GM23338 (cell line): ENCODE measurements around the gene PRC1. TPM values are rescaled to one million over a fixed set of nuclear protein-coding genes. Genes with fewer than 3 reads are reported as not detected.

Experiments
- ATAC-seq: fragments of 200-7000 bp; cut with Tn5 transposase; 3 replicates; pipeline ENCODE4 v1.9.1; 2020
- DNase-seq: peaks from one replicate; pipeline ENCODE4 v3.0.0-alpha.2; 2015; ENCODE audit warnings: low spot score
- H2AFZ ChIP-seq: fragments of 200-600 bp; sonication (generic); 2 replicates; pipeline ENCODE4 v1.8.0; 2016; ENCODE audit warnings: antibody characterized with exemption, mild to moderate bottlenecking, moderate library complexity
- H3F3A ChIP-seq: fragments of 200-600 bp; sonication (generic); replicated peaks from 2 replicates; pipeline ENCODE4 v1.8.0; 2017; ENCODE audit warnings: antibody characterized with exemption, mixed run types, low read depth
- H3K27ac ChIP-seq: fragments of 200-600 bp; sonication (generic); 2 replicates; pipeline ENCODE4 v1.6.1; 2016; ENCODE audit warnings: low read depth
- H3K27me3 ChIP-seq: fragments of 200-600 bp; sonication (generic); 2 replicates; pipeline ENCODE4 v1.8.0; 2016; ENCODE audit warnings: mild to moderate bottlenecking, mixed run types, moderate library complexity; ENCODE audit not compliant: insufficient read depth
- H3K36me3 ChIP-seq: fragments of 200-600 bp; sonication (generic); 2 replicates; pipeline ENCODE4 v1.8.0; 2016; ENCODE audit warnings: mild to moderate bottlenecking; ENCODE audit not compliant: insufficient read depth
- H3K4me1 ChIP-seq: fragments of 200-600 bp; sonication (generic); 2 replicates; pipeline ENCODE4 v1.8.0; 2016; ENCODE audit warnings: mild to moderate bottlenecking, moderate library complexity; ENCODE audit not compliant: insufficient read depth
- H3K4me2 ChIP-seq: fragments of 200-600 bp; sonication (generic); 2 replicates; pipeline ENCODE4 v1.7.1; 2017; ENCODE audit warnings: mixed run types
- H3K4me3 ChIP-seq: fragments of 200-600 bp; sonication (generic); 2 replicates; pipeline ENCODE4 v1.6.1; 2016; ENCODE audit warnings: mixed run types
- H3K79me2 ChIP-seq: fragments of 200-600 bp; sonication (generic); replicated peaks from 2 replicates; pipeline ENCODE4 v1.8.0; 2017; ENCODE audit warnings: mild to moderate bottlenecking; ENCODE audit not compliant: insufficient read depth
- H3K9me2 ChIP-seq: fragments of 200-600 bp; sonication (generic); 2 replicates; pipeline ENCODE4 v1.8.0; 2017; ENCODE audit not compliant: insufficient read depth
- H4K20me1 ChIP-seq: fragments of 200-600 bp; sonication (generic); replicated peaks from 2 replicates; pipeline ENCODE4 v1.8.0; 2017; ENCODE audit warnings: mild to moderate bottlenecking; ENCODE audit not compliant: insufficient read depth
- H3K27ac Mint-ChIP-seq: 2 replicates; pipeline ENCODE4 v1.8.0; 2020; ENCODE audit warnings: inconsistent platforms, mild to moderate bottlenecking, moderate library complexity, mixed read lengths
- H3K27me3 Mint-ChIP-seq: 3 replicates; pipeline ENCODE4 v1.8.0; 2022; ENCODE audit warnings: low read depth, mild to moderate bottlenecking, moderate library complexity, mixed read lengths, inconsistent platforms; ENCODE audit not compliant: insufficient read depth, poor library complexity
- H3K36me3 Mint-ChIP-seq: 3 replicates; pipeline ENCODE4 v1.8.0; 2021; ENCODE audit warnings: low read depth, mild to moderate bottlenecking, inconsistent platforms, moderate library complexity, mixed read lengths
- H3K4me1 Mint-ChIP-seq: 3 replicates; pipeline ENCODE4 v1.8.0; 2020; ENCODE audit warnings: mild to moderate bottlenecking, inconsistent platforms, mixed read lengths
- H3K4me3 Mint-ChIP-seq: 3 replicates; pipeline ENCODE4 v1.8.0; 2021; ENCODE audit warnings: moderate library complexity, mild to moderate bottlenecking, inconsistent platforms, mixed read lengths
- H3K9me3 Mint-ChIP-seq: 3 replicates; pipeline ENCODE4 v1.8.0; 2020; ENCODE audit warnings: moderate library complexity, mild to moderate bottlenecking, inconsistent platforms, mixed read lengths
- CREB1 ChIP-seq: fragments of 250-450 bp; sonication (Bioruptor Pico); IDR thresholded peaks from 2 replicates; pipeline ENCODE4 v1.5.0; 2020; ENCODE audit warnings: low read depth, mild to moderate bottlenecking, moderate library complexity
- EZH2phosphoT487 ChIP-seq: fragments of 200-600 bp; sonication (generic); IDR thresholded peaks from one replicate; pipeline ENCODE4 v1.8.1; 2018; ENCODE audit warnings: antibody characterized with exemption; ENCODE audit not compliant: unreplicated experiment
- JUNB ChIP-seq: IDR thresholded peaks from one replicate; pipeline ENCODE4 v1.6.1; 2016; ENCODE audit warnings: antibody characterized with exemption; ENCODE audit not compliant: unreplicated experiment
- NANOG ChIP-seq: IDR thresholded peaks from 2 replicates; pipeline ENCODE4 v1.6.1; 2016; ENCODE audit warnings: antibody characterized with exemption, borderline replicate concordance
- POLR2AphosphoS5 ChIP-seq: IDR thresholded peaks from 2 replicates; pipeline ENCODE4 v1.6.1; 2016; ENCODE audit warnings: antibody characterized with exemption, low read depth
- ZNF114 ChIP-seq: fragments of 250-450 bp; sonication (Bioruptor Pico); IDR thresholded peaks from 2 replicates; pipeline ENCODE4 v1.5.0; 2020; ENCODE audit warnings: mild to moderate bottlenecking, moderate library complexity
- ZNF331 ChIP-seq: fragments of 250-450 bp; sonication (Bioruptor Pico); IDR thresholded peaks from 2 replicates; pipeline ENCODE4 v1.5.0; 2020; ENCODE audit warnings: low read depth, mild to moderate bottlenecking, moderate library complexity
- polyA plus RNA-seq: library from polyadenylated mRNA; unstranded; fragments of >200 nt; fragmentation: Nextera tagmentation; extraction: Ambion mirVana; gene quantifications from 2 replicates; pipeline ENCODE4 v1.2.1, GENCODE V29; 2016
- total RNA-seq: library from RNA; depleted of rRNA; stranded (reverse); fragments of >200 nt; shearing (Covaris generic); gene quantifications from 2 replicates; pipeline ENCODE4 v1.2.3, GENCODE V29; 2014
- TF ChIP-seq, protein P1 (sequence below): IDR thresholded peaks from one replicate; pipeline ENCODE4 v1.6.1; 2018; ENCODE audit warnings: antibody characterized with exemption; ENCODE audit not compliant: unreplicated experiment
- TF ChIP-seq, protein P2 (sequence below): IDR thresholded peaks from 2 replicates; pipeline ENCODE4 v1.6.1; 2016; ENCODE audit warnings: antibody characterized with exemption
- TF ChIP-seq, protein P3 (sequence below), 2 experiments: fragments of 200-600 bp in 1 of 2; sonication (generic) in 1 of 2; conservative IDR thresholded peaks; 2 replicates each; pipeline versions ENCODE4 v1.5.1 to v1.6.1; 2016 to 2017; ENCODE audit warnings: antibody characterized with exemption in 2 of 2, low read depth in 2 of 2, mild to moderate bottlenecking in 2 of 2, moderate library complexity in 1 of 2

Gene PRC1
- total and polyA plus RNA-seq, 2 experiments from 2014 or later, result 102 to 150 TPM

DNA sequence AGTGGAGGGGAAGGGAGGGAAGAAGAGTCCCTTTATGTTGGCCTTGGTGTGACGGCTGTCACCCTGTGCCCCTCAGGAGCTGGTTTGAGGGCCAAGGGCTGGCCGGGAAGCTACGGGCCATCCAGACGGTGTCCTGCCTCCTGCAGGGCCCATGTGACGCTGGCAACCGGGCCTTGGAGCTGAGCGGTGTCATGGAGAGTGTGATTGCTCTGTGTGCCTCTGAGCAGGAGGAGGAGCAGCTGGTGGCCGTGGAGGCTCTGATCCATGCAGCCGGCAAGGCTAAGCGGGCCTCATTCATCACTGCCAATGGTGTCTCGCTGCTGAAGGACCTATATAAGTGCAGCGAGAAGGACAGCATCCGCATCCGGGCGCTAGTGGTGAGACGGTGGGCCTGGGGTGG, 47.8 kb downstream of the PRC1 start:
- no peak overlapping the region for H2AFZ ChIP-seq
- Mint-ChIP-seq H3K36me3 (peaks cover 75% of the 10 kb centered on the region), H3K27me3 (peaks cover 4% of the 10 kb centered on the region), H3K4me3 (no peak overlapping the region), H3K27ac (no peak overlapping the region), H3K4me1 (no peaks in the 10 kb centered on the region), H3K9me3 (no peaks in the 10 kb centered on the region)
- no peak overlapping the region for H3K4me3 ChIP-seq
- ATAC-seq (no peak), DNase-seq (no peak)
- H3K27ac ChIP-seq, result no peak overlapping the region
- TF ChIP-seq ZNF331 (CRISPR knock-in tag) (no peak), ZNF114 (CRISPR knock-in tag) (no peak), JUNB (no peak), EZH2phosphoT487 (no peak), CREB1 (CRISPR knock-in tag) (no peak)
- TF ChIP-seq, protein P1, sequence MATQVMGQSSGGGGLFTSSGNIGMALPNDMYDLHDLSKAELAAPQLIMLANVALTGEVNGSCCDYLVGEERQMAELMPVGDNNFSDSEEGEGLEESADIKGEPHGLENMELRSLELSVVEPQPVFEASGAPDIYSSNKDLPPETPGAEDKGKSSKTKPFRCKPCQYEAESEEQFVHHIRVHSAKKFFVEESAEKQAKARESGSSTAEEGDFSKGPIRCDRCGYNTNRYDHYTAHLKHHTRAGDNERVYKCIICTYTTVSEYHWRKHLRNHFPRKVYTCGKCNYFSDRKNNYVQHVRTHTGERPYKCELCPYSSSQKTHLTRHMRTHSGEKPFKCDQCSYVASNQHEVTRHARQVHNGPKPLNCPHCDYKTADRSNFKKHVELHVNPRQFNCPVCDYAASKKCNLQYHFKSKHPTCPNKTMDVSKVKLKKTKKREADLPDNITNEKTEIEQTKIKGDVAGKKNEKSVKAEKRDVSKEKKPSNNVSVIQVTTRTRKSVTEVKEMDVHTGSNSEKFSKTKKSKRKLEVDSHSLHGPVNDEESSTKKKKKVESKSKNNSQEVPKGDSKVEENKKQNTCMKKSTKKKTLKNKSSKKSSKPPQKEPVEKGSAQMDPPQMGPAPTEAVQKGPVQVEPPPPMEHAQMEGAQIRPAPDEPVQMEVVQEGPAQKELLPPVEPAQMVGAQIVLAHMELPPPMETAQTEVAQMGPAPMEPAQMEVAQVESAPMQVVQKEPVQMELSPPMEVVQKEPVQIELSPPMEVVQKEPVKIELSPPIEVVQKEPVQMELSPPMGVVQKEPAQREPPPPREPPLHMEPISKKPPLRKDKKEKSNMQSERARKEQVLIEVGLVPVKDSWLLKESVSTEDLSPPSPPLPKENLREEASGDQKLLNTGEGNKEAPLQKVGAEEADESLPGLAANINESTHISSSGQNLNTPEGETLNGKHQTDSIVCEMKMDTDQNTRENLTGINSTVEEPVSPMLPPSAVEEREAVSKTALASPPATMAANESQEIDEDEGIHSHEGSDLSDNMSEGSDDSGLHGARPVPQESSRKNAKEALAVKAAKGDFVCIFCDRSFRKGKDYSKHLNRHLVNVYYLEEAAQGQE, result no peak
- TF ChIP-seq, protein P2, sequence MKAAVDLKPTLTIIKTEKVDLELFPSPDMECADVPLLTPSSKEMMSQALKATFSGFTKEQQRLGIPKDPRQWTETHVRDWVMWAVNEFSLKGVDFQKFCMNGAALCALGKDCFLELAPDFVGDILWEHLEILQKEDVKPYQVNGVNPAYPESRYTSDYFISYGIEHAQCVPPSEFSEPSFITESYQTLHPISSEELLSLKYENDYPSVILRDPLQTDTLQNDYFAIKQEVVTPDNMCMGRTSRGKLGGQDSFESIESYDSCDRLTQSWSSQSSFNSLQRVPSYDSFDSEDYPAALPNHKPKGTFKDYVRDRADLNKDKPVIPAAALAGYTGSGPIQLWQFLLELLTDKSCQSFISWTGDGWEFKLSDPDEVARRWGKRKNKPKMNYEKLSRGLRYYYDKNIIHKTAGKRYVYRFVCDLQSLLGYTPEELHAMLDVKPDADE, result no peak
- TF ChIP-seq, protein P3, sequence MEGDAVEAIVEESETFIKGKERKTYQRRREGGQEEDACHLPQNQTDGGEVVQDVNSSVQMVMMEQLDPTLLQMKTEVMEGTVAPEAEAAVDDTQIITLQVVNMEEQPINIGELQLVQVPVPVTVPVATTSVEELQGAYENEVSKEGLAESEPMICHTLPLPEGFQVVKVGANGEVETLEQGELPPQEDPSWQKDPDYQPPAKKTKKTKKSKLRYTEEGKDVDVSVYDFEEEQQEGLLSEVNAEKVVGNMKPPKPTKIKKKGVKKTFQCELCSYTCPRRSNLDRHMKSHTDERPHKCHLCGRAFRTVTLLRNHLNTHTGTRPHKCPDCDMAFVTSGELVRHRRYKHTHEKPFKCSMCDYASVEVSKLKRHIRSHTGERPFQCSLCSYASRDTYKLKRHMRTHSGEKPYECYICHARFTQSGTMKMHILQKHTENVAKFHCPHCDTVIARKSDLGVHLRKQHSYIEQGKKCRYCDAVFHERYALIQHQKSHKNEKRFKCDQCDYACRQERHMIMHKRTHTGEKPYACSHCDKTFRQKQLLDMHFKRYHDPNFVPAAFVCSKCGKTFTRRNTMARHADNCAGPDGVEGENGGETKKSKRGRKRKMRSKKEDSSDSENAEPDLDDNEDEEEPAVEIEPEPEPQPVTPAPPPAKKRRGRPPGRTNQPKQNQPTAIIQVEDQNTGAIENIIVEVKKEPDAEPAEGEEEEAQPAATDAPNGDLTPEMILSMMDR (conservative IDR thresholded peaks at IDR 0.05; ENCODE audit: low read depth in 2 of 2), result no peak
- H3K4me1 ChIP-seq, result no peaks in the 10 kb centered on the region
- H3K27me3 ChIP-seq, result no peaks in the 10 kb centered on the region
- no peak overlapping the region for H3K4me2 ChIP-seq
- H4K20me1 ChIP-seq, result no peaks in the 10 kb centered on the region; the same call in 1 of the 2 replicates
- peaks cover 13% of the 10 kb centered on the region; the same call in 1 of the 2 replicates for H3K36me3 ChIP-seq
- H3K9me2 ChIP-seq, result no peaks in the 10 kb centered on the region
- no peaks in the 10 kb centered on the region for H3F3A ChIP-seq
- no peaks in the 10 kb centered on the region for H3K79me2 ChIP-seq

DNA sequence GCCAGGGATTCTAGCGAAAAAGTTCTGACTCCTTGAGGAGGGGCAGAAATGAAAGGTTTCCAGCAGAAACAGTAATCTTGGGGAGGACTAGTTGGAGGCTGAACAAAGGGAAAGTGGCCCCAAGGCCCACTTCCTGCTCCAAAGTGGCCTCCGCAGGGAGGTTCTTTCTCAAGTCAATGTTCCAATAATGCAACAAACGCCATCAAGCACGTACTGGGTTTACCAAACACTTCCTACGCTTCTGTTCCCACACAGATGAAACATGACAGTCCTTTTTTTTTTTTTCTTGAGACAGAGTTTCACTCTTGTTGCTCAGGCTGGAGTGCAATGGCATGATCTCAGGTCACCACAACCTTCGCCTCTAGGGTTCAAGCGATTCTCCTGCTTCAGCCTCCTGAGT, 49.2 kb downstream of the PRC1 start:
- no peak overlapping the region for H3K27ac Mint-ChIP-seq
- no peaks in the 10 kb centered on the region for H3K9me3 Mint-ChIP-seq
- H3K4me1 ChIP-seq, result no peaks in the 10 kb centered on the region
- peaks cover 8% of the 10 kb centered on the region for H3K36me3 ChIP-seq
- no peak for DNase-seq
- peaks cover 80% of the 10 kb centered on the region for H3K36me3 Mint-ChIP-seq
- H3K4me3 ChIP-seq, result no peak overlapping the region
- no peaks in the 10 kb centered on the region for H3K9me2 ChIP-seq
- no peaks in the 10 kb centered on the region for H3K4me1 Mint-ChIP-seq
- no peak for ATAC-seq
- H3K27me3 ChIP-seq, result no peaks in the 10 kb centered on the region
- no peak overlapping the region for H3K4me3 Mint-ChIP-seq
- no peaks in the 10 kb centered on the region for H3K79me2 ChIP-seq
- H2AFZ ChIP-seq, result no peak overlapping the region
- H3K4me2 ChIP-seq, result no peak overlapping the region
- H4K20me1 ChIP-seq, result no peaks in the 10 kb centered on the region; the same call in 1 of the 2 replicates
- H3K27ac ChIP-seq, result no peak overlapping the region
- peaks cover 6% of the 10 kb centered on the region for H3K27me3 Mint-ChIP-seq
- H3F3A ChIP-seq, result no peaks in the 10 kb centered on the region
- TF ChIP-seq, protein P1, result no peak
- no peak for TF ChIP-seq NANOG
- TF ChIP-seq, protein P3 (conservative IDR thresholded peaks at IDR 0.05; ENCODE audit: low read depth in 2 of 2), result no peak
- TF ChIP-seq POLR2AphosphoS5, result no peak
- no peak for TF ChIP-seq CREB1 (CRISPR knock-in tag)
- TF ChIP-seq, protein P2, result no peak
- TF ChIP-seq EZH2phosphoT487, result no peak
- no peak for TF ChIP-seq ZNF114 (CRISPR knock-in tag)
